GM21723 (cell line): ENCODE results near the gene FAM117A.
A peak's percentile ranks its signal among the peaks of the same experiment; 100 is the strongest.
"Not testable (repeated sequence)": the region's sequence is repeated elsewhere in the genome, so short reads cannot be mapped to it uniquely, and the experiment has no call there.

ENCODE experiments used
- ATAC-seq: cut with Tn5 transposase; IDR thresholded peaks from one replicate; pipeline ENCODE4 v1.9.1; 2021; ENCODE audit warnings: mild to moderate bottlenecking, moderate library complexity; ENCODE audit not compliant: unreplicated experiment

Gene FAM117A

GRCh38 chr17:49741692-49742076 lies 22.2 kb downstream of the FAM117A start:
- no peak for ATAC-seq

GRCh38 chr17:49741009-49741691 lies 22.8 kb downstream of the FAM117A start:
- peak; percentile 51 for ATAC-seq

GRCh38 chr17:49739641-49740271 lies 24.2 kb downstream of the FAM117A start:
- ATAC-seq, result no peak

- ATAC-seq, result no peak
These were observed 25.3 kb downstream of the FAM117A start for GRCh38 chr17:49738456-49739163.

GRCh38 chr17:49734515-49735490 lies 29.1 kb downstream of the FAM117A start:
- ATAC-seq, result no peak

- no peak for ATAC-seq
These were observed 32.5 kb downstream of the FAM117A start for GRCh38 chr17:49731435-49731831.

- no peak for ATAC-seq
These were observed 33.0 kb downstream of the FAM117A start for GRCh38 chr17:49730785-49731434.

- no peak for ATAC-seq
These were observed 33.7 kb downstream of the FAM117A start for GRCh38 chr17:49730078-49730784.

- ATAC-seq, result no peak
These were observed 34.9 kb downstream of the FAM117A start for GRCh38 chr17:49729069-49729468.

- ATAC-seq, result no peak
These were observed 35.5 kb downstream of the FAM117A start for GRCh38 chr17:49728425-49728824.

- no peak for ATAC-seq
These were observed 36.6 kb downstream of the FAM117A start for GRCh38 chr17:49727380-49727779.

GRCh38 chr17:49725452-49726130 lies 38.3 kb downstream of the FAM117A start:
- ATAC-seq, result no peak

GRCh38 chr17:49724552-49724951 lies 39.4 kb downstream of the FAM117A start:
- not testable (repeated sequence) for ATAC-seq

- no peak for ATAC-seq
These were observed 40.5 kb downstream of the FAM117A start for GRCh38 chr17:49723423-49723822.

GRCh38 chr17:49722066-49722465 lies 41.9 kb downstream of the FAM117A start:
- ATAC-seq, result no peak

- no peak for ATAC-seq
These were observed 46.5 kb downstream of the FAM117A start for GRCh38 chr17:49717371-49717861.

GRCh38 chr17:49716668-49717364 lies 47.1 kb downstream of the FAM117A start:
- no peak for ATAC-seq

GRCh38 chr17:49715717-49716279 lies 48.1 kb downstream of the FAM117A start:
- ATAC-seq, result no peak
